GM12878 (cell line): ENCODE data around the gene EGR4. TPM values are rescaled to one million over a fixed set of nuclear protein-coding genes. Genes with fewer than 3 reads are reported as not detected.

Experiments used
- ATAC-seq: fragments of 200-7000 bp; cut with Tn5 transposase; 3 replicates; pipeline ENCODE4 v1.9.1; 2020; ENCODE audit warnings: mild to moderate bottlenecking, moderate library complexity
- BruUV-seq: library from RNA; stranded (reverse); fragments of 400-500 nt; replicated peaks from 2 replicates; lab custom pipeline; 2021; lab: Mats Ljungman, UMichigan
- CTCF ChIA-PET: fragments of 300-600 bp; sonication (Branson Sonifier 250); formaldehyde crosslinking; extraction: SDS; loops from one replicate; lab custom pipeline; 2021; ENCODE audit warnings: inconsistent platforms; lab: Yijun Ruan, JAX
- POLR2A ChIA-PET: fragments of 350-600 bp; formaldehyde crosslinking; extraction: SDS; loops from one replicate; lab custom pipeline; 2021; ENCODE audit warnings: inconsistent platforms; lab: Charles Lee
- RAD21 ChIA-PET: fragments of 300-600 bp; sonication (Branson Sonifier 250); formaldehyde crosslinking; loops from one replicate; lab custom pipeline; 2023; ENCODE audit warnings: antibody characterized with exemption; ENCODE audit not compliant: unreplicated experiment; lab: Charles Lee
- SMC1A ChIA-PET: fragments of 300-600 bp; sonication (Branson Sonifier 250); formaldehyde crosslinking; loops from one replicate; lab custom pipeline; 2023; ENCODE audit not compliant: unreplicated experiment, uncharacterized antibody; lab: Charles Lee
- DNase-seq: peaks from one replicate; pipeline ENCODE4 v3.0.0-alpha.2; 2011; ENCODE audit warnings: low read depth, low spot score
- FAIRE-seq: peaks from 3 replicates; lab custom pipeline; 2011; peaks lifted over from hg19 to GRCh38; lab: Jason Lieb, UNC
- H2AFZ ChIP-seq: 2 replicates; pipeline ENCODE4 v1.6.0; 2011; ENCODE audit warnings: low read depth, low read length, control low read depth; ENCODE audit not compliant: control insufficient read depth
- H3K27ac ChIP-seq: 2 replicates; pipeline ENCODE4 v1.5.1; 2011; ENCODE audit warnings: control low read depth; ENCODE audit not compliant: control insufficient read depth, insufficient read depth
- H3K27me3 ChIP-seq, 2 experiments: replicated peaks in 1 of 2; 2 replicates each; pipeline versions ENCODE4 v1.6.0 to v1.6.1; 2011; ENCODE audit warnings: low read length in 1 of 2; ENCODE audit not compliant: control insufficient read depth in 2 of 2, insufficient read depth in 2 of 2
- H3K36me3 ChIP-seq, 2 experiments: 2 replicates each; pipeline ENCODE4 v1.5.1; 2011; ENCODE audit warnings: low read length in 1 of 2; ENCODE audit not compliant: control insufficient read depth in 2 of 2, insufficient read depth in 2 of 2
- H3K4me1 ChIP-seq: 2 replicates; pipeline ENCODE4 v1.6.1; 2011; ENCODE audit warnings: mild to moderate bottlenecking, low read length, moderate library complexity, mixed read lengths; ENCODE audit not compliant: control insufficient read depth, insufficient read depth
- H3K4me2 ChIP-seq: 2 replicates; pipeline ENCODE4 v1.6.0; 2011; ENCODE audit warnings: control low read depth; ENCODE audit not compliant: control insufficient read depth, insufficient read depth
- H3K4me3 ChIP-seq: fragments of 200-600 bp; sonication (generic); 2 replicates; pipeline ENCODE4 v1.5.1; 2016
- H3K79me2 ChIP-seq: 2 replicates; pipeline ENCODE4 v1.6.0; 2011; ENCODE audit warnings: low read length; ENCODE audit not compliant: control insufficient read depth, insufficient read depth
- H3K9ac ChIP-seq: 2 replicates; pipeline ENCODE4 v1.8.0; 2011; ENCODE audit warnings: low read length, control low read depth, mixed read lengths; ENCODE audit not compliant: control insufficient read depth, insufficient read depth
- H3K9me3 ChIP-seq: replicated peaks from 3 replicates; pipeline ENCODE4 v1.5.1; 2011; ENCODE audit warnings: mild to moderate bottlenecking, low read length; ENCODE audit not compliant: control insufficient read depth, insufficient read depth
- H4K20me1 ChIP-seq: 2 replicates; pipeline ENCODE4 v1.6.0; 2011; ENCODE audit not compliant: control insufficient read depth, insufficient read depth
- ATF7 ChIP-seq: fragments of 450-650 bp; IDR thresholded peaks from 2 replicates; pipeline ENCODE4 v1.6.1; 2016; ENCODE audit warnings: low read depth, mild to moderate bottlenecking
- BACH1 ChIP-seq: fragments of 450-650 bp; IDR thresholded peaks from 2 replicates; pipeline ENCODE4 v1.6.1; 2017; ENCODE audit warnings: mild to moderate bottlenecking, borderline replicate concordance
- CBX3 ChIP-seq: fragments of 200-600 bp; sonication (generic); IDR thresholded peaks from 2 replicates; pipeline ENCODE4 v1.6.1; 2016; ENCODE audit warnings: low read depth, borderline replicate concordance
- ESRRA ChIP-seq: IDR thresholded peaks from 2 replicates; pipeline ENCODE4 v1.6.1; 2012; ENCODE audit warnings: mild to moderate bottlenecking, low read length, improper control_type of control experiment
- HCFC1 ChIP-seq: fragments of 150-350 bp; IDR thresholded peaks from 2 replicates; pipeline ENCODE4 v1.6.1; 2014; ENCODE audit warnings: low read length
- HDAC6 ChIP-seq: fragments of 200-600 bp; sonication (generic); IDR thresholded peaks from one replicate; pipeline ENCODE4 v1.8.0; 2017; ENCODE audit warnings: antibody characterized with exemption; ENCODE audit not compliant: unreplicated experiment
- IKZF1 ChIP-seq: fragments of 450-650 bp; conservative IDR thresholded peaks from 2 replicates; pipeline ENCODE4 v1.6.1; 2017; ENCODE audit warnings: antibody characterized with exemption, mild to moderate bottlenecking
- NR2F1 ChIP-seq: fragments of 450-650 bp; conservative IDR thresholded peaks from 2 replicates; pipeline ENCODE4 v1.6.1; 2017; ENCODE audit warnings: mild to moderate bottlenecking
- NRF1 ChIP-seq: conservative IDR thresholded peaks from 2 replicates; pipeline ENCODE4 v1.6.1; 2011; ENCODE audit warnings: mild to moderate bottlenecking, low read depth, low read length, improper control_type of control experiment
- POLR2A ChIP-seq: IDR thresholded peaks from 2 replicates; pipeline ENCODE4 v1.6.1; 2011; ENCODE audit warnings: low read depth, mild to moderate bottlenecking, low read length
- SUZ12 ChIP-seq: fragments of 200-600 bp; sonication (generic); IDR thresholded peaks from one replicate; pipeline ENCODE4 v1.6.1; 2018; ENCODE audit warnings: antibody characterized with exemption, mild to moderate bottlenecking; ENCODE audit not compliant: unreplicated experiment
- TCF12 ChIP-seq: IDR thresholded peaks from 2 replicates; pipeline ENCODE4 v1.6.1; 2011; ENCODE audit warnings: low read depth, mild to moderate bottlenecking, low read length
- USF1 ChIP-seq: IDR thresholded peaks from 2 replicates; pipeline ENCODE4 v1.6.1; 2011; ENCODE audit warnings: borderline replicate concordance, low read depth, mild to moderate bottlenecking, moderate library complexity, mixed read lengths, low read length; ENCODE audit not compliant: insufficient read depth; ENCODE audit errors: extremely low read length
- WGBS: methylation state at CpG from one replicate; pipeline ENCODE4 v1.1.6; 2016; ENCODE audit warnings: low lambda C conversion rate; ENCODE audit not compliant: insufficient replicate concordance, insufficient coverage; ENCODE audit errors: missing lambda C conversion rate; 5-methylcytosine and 5-hydroxymethylcytosine counted together
- in situ Hi-C: fragments of 300-500 bp; cut with MboI; formaldehyde crosslinking; loops from 9 replicates; pipeline ENCODE4 v1.14.3; 2018; ENCODE audit warnings: mixed read lengths
- intact Hi-C: fragments of 100-400 bp; cut with micrococcal nuclease; formaldehyde crosslinking; loops from one replicate; pipeline ENCODE4 v1.14.2; 2022; ENCODE audit not compliant: unreplicated experiment
- polyA plus RNA-seq, 11 experiments: library from polyadenylated mRNA; depleted of rRNA in 4 of 11; unstranded in 6 of 11; stranded (reverse) in 5 of 11; fragments of >200 nt; fragmentation: Nextera tagmentation in 4 of 11; fragmentation: Illumina TruSeq in 1 of 11; extraction: Ambion mirVana in 4 of 11; extraction: Trizol in 1 of 11; gene quantifications; 1 replicate in 1 of 11; 2 replicates in 10 of 11; pipeline versions ENCODE4 v1.2.1 to v1.2.3, GENCODE V29; 2011 to 2016; ENCODE audit warnings: inconsistent platforms in 2 of 11, missing spikeins in 2 of 11, low read depth in 1 of 11
- total RNA-seq, 4 experiments: library from RNA; depleted of rRNA in 3 of 4; stranded (reverse); fragments of >200 nt in 3 of 4; fragmentation: Illumina TruSeq in 1 of 4; extraction: Trizol in 1 of 4; gene quantifications; 2 replicates each; pipeline versions ENCODE4 v1.2.1 to v1.2.3, GENCODE V29; 2013 to 2021

Gene EGR4
- total and polyA plus RNA-seq, 10 of the 15 experiments (the other 5 are each of a cell fraction or from before 2014, with no cell fraction given) = 0.07 TPM; not detected in 9

- peaks cover 18 to 25% of the 10 kb centered on the region in 2 experiments; a peak in 3 of 4 replicates for H3K36me3 ChIP-seq
- H4K20me1 ChIP-seq = no peaks in the 10 kb centered on the region
- RAD21 ChIA-PET = no interaction called here
- no TSS peak for BruUV-seq
- CTCF ChIA-PET = interaction anchor here (0.9 to 1.8 kb wide), 3 partner anchors 18 to 33 kb away, joined by 3 to 4 read pairs (median 3); no protein-coding TSS in a partner anchor
- H3K9ac ChIP-seq = no peak overlapping the region
- no peak for FAIRE-seq
- H3K4me2 ChIP-seq = no peak overlapping the region
- H2AFZ ChIP-seq = no peak overlapping the region
- TF ChIP-seq ESRRA = no peak
- TF ChIP-seq POLR2A = peak; percentile 7; the same call in 1 of the 2 replicates
- in situ Hi-C loops = no loop called here
- H3K79me2 ChIP-seq = no peaks in the 10 kb centered on the region
- intact Hi-C loops = loop anchor here (2.0 kb wide), 1 partner anchor 33 kb away; no protein-coding TSS in a partner anchor
- no peak overlapping the region for H3K27ac ChIP-seq
- H3K4me1 ChIP-seq = no peaks in the 10 kb centered on the region
- ATAC-seq = no peak
- no peaks in the 10 kb centered on the region for H3K9me3 ChIP-seq
- SMC1A ChIA-PET = interaction anchor here (1.2 kb wide), 1 partner anchor 32 kb away, joined by 3 read pairs; no protein-coding TSS in a partner anchor
- no peaks in the 10 kb centered on the region for H3K27me3 ChIP-seq
- WGBS = 62% methylated on average over 10 of the region's 10 CpGs
- POLR2A ChIA-PET = interaction anchor here (0.6 kb wide), 1 partner anchor 17 kb away, joined by 5 read pairs; no protein-coding TSS in a partner anchor
- DNase-seq = no peak
- H3K4me3 ChIP-seq = no peak overlapping the region
Measured at GRCh38 chr2:73257425-73258125, 35.8 kb downstream of the EGR4 start.

GRCh38 chr2:73257021-73257420 lies 36.3 kb downstream of the EGR4 start:
- Histone ChIP-seq H3K27ac (no peak overlapping the region), H3K9me3 (no peaks in the 10 kb centered on the region), H3K27me3 (no peaks in the 10 kb centered on the region), H3K79me2 (no peaks in the 10 kb centered on the region), H3K36me3 (peaks cover 18 to 28% of the 10 kb centered on the region in 2 experiments), H3K4me2 (no peak overlapping the region), H2AFZ (no peak overlapping the region), H4K20me1 (no peaks in the 10 kb centered on the region), H3K9ac (no peak overlapping the region), H3K4me1 (no peaks in the 10 kb centered on the region), H3K4me3 (no peak overlapping the region)
- DNase-seq (no peak), FAIRE-seq (no peak), ATAC-seq (no peak)
- ChIA-PET SMC1A (interaction anchor here (1.2 kb wide), 1 partner anchor 33 kb away, joined by 3 read pairs; no protein-coding TSS in a partner anchor), RAD21 (no interaction called here), POLR2A (interaction anchor here (0.6 kb wide), 1 partner anchor 653 kb away, joined by 3 read pairs; no protein-coding TSS in a partner anchor), CTCF (interaction anchor here (0.9 to 1.8 kb wide), 2 partner anchors 32 to 34 kb away, joined by 3 to 4 read pairs; no protein-coding TSS in a partner anchor)
- in situ Hi-C loops = no loop called here
- BruUV-seq = no TSS peak
- 88% methylated on average over 2 of the region's 2 CpGs for WGBS
- intact Hi-C loops = loop anchor here (2.0 kb wide), 1 partner anchor 34 kb away; no protein-coding TSS in a partner anchor
- TF ChIP-seq USF1 (no peak), HDAC6 (no peak), IKZF1 (no peak), CBX3 (no peak), HCFC1 (no peak), NRF1 (no peak), SUZ12 (no peak), BACH1 (no peak), TCF12 (no peak), NR2F1 (no peak), ATF7 (no peak)
